Measurements from ENCODE around the gene UNC50. TPM values are rescaled to one million over a fixed set of nuclear protein-coding genes. Genes with fewer than 3 reads are reported as not detected.
"Not testable (repeated sequence)": the region's sequence is repeated elsewhere in the genome, so short reads cannot be mapped to it uniquely, and the experiment has no call there.

UNC50 gene
- polyA plus RNA-seq, 3 donors from 2014 or later: 42.1 to 73.4 (median 58.6) TPM

GRCh38 chr2:98582523-98582922, 25.9 kb upstream of the UNC50 start:
- Mint-ChIP-seq H3K4me3 (no peak overlapping the region), H3K27ac (peak overlapping the region in 1 of 6 donors; percentile 25), H3K4me1 (peaks cover 0 to 19% of the 10 kb centered on the region in 2 donors), H3K9me3 (no peaks in the 10 kb centered on the region), H3K27me3 (ENCODE audit: low read depth in 3 of 3) (peaks cover 0 to 5% (median under 1%) of the 10 kb centered on the region in 3 donors), H3K36me3 (peaks cover 7 to 45% (median 9%) of the 10 kb centered on the region in 3 donors)
- DNase-seq: no peak

DNA sequence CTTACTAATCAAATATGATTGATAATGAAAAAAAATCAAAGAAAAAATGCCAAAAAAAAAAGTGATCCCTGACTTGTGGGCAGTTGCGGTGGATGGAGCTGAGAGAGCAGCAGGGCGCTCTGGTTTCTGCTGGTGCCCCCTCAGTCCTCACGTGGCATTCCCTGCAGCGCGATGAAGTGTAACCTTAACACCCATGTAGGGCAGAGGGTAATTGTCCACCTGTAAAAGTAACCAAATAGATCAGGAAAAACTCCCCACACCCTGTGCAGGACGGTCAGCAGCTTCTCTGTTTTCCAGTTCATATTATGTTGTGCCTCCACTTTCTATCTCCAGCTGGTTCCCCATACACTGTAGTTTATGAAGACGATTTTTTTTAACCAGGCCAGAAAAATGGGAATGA, 25.1 kb upstream of the UNC50 start:
- peaks cover 3 to 45% (median 4%) of the 10 kb centered on the region in 3 donors for H3K36me3 Mint-ChIP-seq
- H3K4me3 Mint-ChIP-seq: no peak overlapping the region
- no peak for DNase-seq
- no peak overlapping the region for H3K27ac Mint-ChIP-seq
- no peaks in the 10 kb centered on the region for H3K9me3 Mint-ChIP-seq
- peaks cover 0 to 7% (median 0%) of the 10 kb centered on the region in 3 donors for H3K27me3 Mint-ChIP-seq (ENCODE audit: low read depth in 3 of 3)
- H3K4me1 Mint-ChIP-seq: peaks cover 0 to 19% of the 10 kb centered on the region in 2 donors

GRCh38 chr2:98583816-98584618, 24.4 kb upstream of the UNC50 start:
- H3K4me3 Mint-ChIP-seq: no peak overlapping the region
- peaks cover 0 to 19% of the 10 kb centered on the region in 2 donors for H3K4me1 Mint-ChIP-seq
- peaks cover 3 to 42% (median 4%) of the 10 kb centered on the region in 3 donors for H3K36me3 Mint-ChIP-seq
- H3K27me3 Mint-ChIP-seq (ENCODE audit: low read depth in 3 of 3): peaks cover 0 to 7% (median 0%) of the 10 kb centered on the region in 3 donors
- DNase-seq: no peak
- no peak overlapping the region for H3K27ac Mint-ChIP-seq
- H3K9me3 Mint-ChIP-seq: no peaks in the 10 kb centered on the region

GRCh38 chr2:98585386-98585785, 23.0 kb upstream of the UNC50 start:
- peak overlapping the region in 5 of 6 donors; percentile 13 to 71 (median 36) for H3K27ac Mint-ChIP-seq

DNA sequence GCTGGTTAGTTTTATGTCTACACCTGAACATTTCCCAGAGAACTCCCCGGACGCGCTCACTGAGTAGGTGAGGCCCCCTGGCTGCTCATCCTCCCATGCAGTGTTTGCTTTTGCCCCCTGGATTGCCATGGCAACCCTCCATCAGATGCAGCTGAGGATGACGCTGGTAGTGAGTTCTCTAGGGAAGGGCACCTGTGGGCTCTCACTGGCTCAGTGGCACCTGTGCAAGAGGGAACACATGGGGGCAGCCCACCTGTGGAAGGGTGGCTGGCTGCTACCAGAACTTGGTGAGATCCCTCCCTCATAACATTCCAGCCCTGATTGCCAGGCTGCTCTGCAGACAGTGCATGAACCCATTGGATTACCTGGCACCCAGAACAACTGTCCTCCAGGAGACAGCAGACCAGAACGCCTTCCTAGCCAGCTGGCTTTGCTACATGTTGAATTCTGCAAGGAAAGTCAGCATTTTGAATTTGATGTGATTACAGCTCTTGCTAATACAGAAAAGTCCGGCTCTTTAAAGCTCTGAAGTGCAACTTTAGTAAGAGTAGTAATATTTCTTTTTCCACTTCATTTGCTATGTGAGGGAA, 21.7 kb upstream of the UNC50 start:
- Mint-ChIP-seq H3K36me3 (peaks cover 16 to 48% (median 20%) of the 10 kb centered on the region in 3 donors), H3K9me3 (no peaks in the 10 kb centered on the region), H3K4me1 (peaks cover 0 to 16% of the 10 kb centered on the region in 2 donors), H3K27me3 (ENCODE audit: low read depth in 3 of 3) (peaks cover 0 to 4% (median 0%) of the 10 kb centered on the region in 3 donors), H3K4me3 (no peak overlapping the region), H3K27ac (peak overlapping the region in 4 of 6 donors; percentile 14 to 80 (median 35))
- no peak for DNase-seq

More at GRCh38 chr2:98585386-98585785, 23.0 kb upstream of the UNC50 start:
- peaks cover 0 to 19% of the 10 kb centered on the region in 2 donors for H3K4me1 Mint-ChIP-seq
- H3K27me3 Mint-ChIP-seq (ENCODE audit: low read depth in 3 of 3): peaks cover 0 to 5% (median 0%) of the 10 kb centered on the region in 3 donors
- DNase-seq: no peak
- H3K36me3 Mint-ChIP-seq: peaks cover 3 to 45% (median 8%) of the 10 kb centered on the region in 3 donors
- H3K4me3 Mint-ChIP-seq: no peak overlapping the region
- no peaks in the 10 kb centered on the region for H3K9me3 Mint-ChIP-seq

DNA sequence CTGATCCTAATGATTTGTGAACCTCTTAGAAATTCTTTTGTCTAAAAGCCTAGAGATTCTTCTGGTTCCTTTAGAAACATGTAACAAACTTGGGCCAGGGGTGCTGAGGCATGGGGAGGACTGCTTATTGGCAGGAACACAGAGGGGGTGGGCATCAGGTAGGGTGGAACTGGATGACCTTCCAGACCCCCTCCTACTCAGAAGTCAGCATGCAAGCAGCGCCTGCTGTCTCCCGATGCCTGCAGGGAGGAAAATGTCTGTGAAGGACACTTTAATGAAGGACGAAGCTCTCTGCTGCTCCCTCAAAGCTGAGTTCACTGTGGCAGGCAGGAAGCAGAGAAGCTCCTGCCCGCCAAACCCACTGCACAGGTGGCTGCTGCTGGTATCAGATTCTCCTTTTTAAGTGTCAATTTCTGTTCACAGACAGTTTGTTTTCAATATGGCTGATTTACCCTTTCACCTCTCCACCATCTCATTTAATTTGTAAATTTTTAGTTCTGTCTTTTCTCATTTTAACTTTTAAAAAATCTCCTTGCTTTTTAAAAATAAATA, 19.4 kb upstream of the UNC50 start:
- peak overlapping the region in 4 of 6 donors; percentile 28 to 67 (median 60) for H3K27ac Mint-ChIP-seq
- peaks cover 0 to 2% (median under 1%) of the 10 kb centered on the region in 6 donors for H3K9me3 Mint-ChIP-seq
- H3K36me3 Mint-ChIP-seq: peaks cover 26 to 60% (median 31%) of the 10 kb centered on the region in 3 donors
- H3K4me1 Mint-ChIP-seq: peaks cover 8 to 32% of the 10 kb centered on the region in 2 donors
- H3K4me3 Mint-ChIP-seq: no peak overlapping the region
- DNase-seq: no peak
- peaks cover 0 to 11% (median 8%) of the 10 kb centered on the region in 3 donors for H3K27me3 Mint-ChIP-seq (ENCODE audit: low read depth in 3 of 3)

DNA sequence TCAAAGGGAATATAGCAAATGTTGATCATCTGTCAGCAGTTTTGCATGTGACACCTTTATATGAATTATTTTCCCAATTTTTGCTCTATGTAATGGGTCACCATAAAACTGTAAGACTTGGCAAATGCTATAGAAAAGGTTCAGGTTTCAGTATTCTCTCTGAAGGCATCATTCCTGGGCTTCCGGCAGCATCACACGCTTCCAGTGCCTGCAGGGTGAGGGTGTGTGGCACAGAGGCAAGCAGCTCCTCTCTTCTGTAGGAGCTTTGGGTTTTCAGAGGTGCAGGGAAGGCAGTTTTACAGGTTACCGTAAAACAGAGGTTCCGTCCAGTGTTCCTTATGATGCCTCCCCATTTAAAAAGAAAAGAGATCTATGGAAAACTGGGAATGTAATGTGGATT, 18.9 kb upstream of the UNC50 start:
- peaks cover 0 to 11% (median 10%) of the 10 kb centered on the region in 3 donors for H3K27me3 Mint-ChIP-seq (ENCODE audit: low read depth in 3 of 3)
- H3K9me3 Mint-ChIP-seq: peaks cover 0 to 2% (median 1%) of the 10 kb centered on the region in 6 donors
- peaks cover 11 to 37% of the 10 kb centered on the region in 2 donors for H3K4me1 Mint-ChIP-seq

DNA sequence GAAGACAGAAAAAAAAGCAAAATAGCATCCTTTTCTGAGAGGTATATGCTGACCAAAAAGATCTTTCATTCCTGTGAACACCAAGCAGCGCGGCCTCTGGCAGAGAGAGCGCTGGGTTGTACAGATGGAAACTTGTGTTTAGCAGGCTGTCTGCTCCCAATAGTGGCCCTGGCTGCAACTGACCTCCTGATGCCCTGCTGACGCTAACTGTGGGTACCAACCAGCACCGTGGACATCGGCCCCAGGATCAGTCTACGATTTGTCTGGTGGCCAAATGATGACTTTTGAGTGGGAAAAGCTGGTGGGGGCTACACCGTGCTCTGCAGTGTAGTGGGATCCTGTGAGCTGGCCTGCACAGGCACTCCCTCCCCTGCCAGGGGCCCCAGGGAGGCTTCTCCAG, 15.8 kb upstream of the UNC50 start:
- Mint-ChIP-seq H3K27ac (no peak overlapping the region), H3K4me3 (no peak overlapping the region), H3K36me3 (peaks cover 25 to 51% (median 32%) of the 10 kb centered on the region in 3 donors), H3K9me3 (peaks cover 0 to 2% (median 1%) of the 10 kb centered on the region in 6 donors), H3K4me1 (peaks cover 15 to 46% of the 10 kb centered on the region in 2 donors), H3K27me3 (ENCODE audit: low read depth in 3 of 3) (peaks cover 0 to 11% (median 10%) of the 10 kb centered on the region in 3 donors)
- DNase-seq: no peak

More for the DNA sequence above, 18.9 kb upstream of the UNC50 start:
- Mint-ChIP-seq H3K27ac (peak overlapping the region in 2 of 6 donors; percentile 60 to 67), H3K36me3 (peaks cover 29 to 62% (median 33%) of the 10 kb centered on the region in 3 donors), H3K4me3 (no peak overlapping the region)
- no peak for DNase-seq

DNA sequence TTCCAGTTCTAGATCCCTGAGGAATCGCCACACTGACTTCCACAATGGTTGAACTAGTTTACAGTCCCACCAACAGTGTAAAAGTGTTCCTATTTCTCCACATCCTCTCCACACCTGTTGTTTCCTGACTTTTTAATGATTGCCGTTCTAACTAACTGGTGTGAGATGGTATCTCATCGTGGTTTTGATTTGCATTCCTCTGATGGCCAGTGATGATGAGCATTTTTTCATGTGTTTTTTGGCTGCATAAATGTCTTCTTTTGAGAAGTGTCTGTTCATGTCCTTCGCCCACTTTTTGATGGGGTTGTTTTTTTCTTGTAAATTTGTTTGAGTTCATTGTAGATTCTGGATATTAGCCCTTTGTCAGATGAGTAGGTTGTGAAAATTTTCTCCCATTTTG, 13.7 kb upstream of the UNC50 start:
- not testable (repeated sequence) for H3K4me3 Mint-ChIP-seq, DNase-seq, H3K9me3 Mint-ChIP-seq
- Mint-ChIP-seq H3K27ac (peak overlapping the region in 2 of 6 donors; percentile 12 to 80), H3K36me3 (peaks cover 25 to 46% (median 32%) of the 10 kb centered on the region in 3 donors), H3K4me1 (peaks cover 18 to 56% of the 10 kb centered on the region in 2 donors), H3K27me3 (ENCODE audit: low read depth in 3 of 3) (peaks cover 0 to 11% (median 10%) of the 10 kb centered on the region in 3 donors)

GRCh38 chr2:98598781-98599428, 9.5 kb upstream of the UNC50 start:
- H3K4me3 Mint-ChIP-seq: no peak overlapping the region
- peaks cover 0 to 7% (median 0%) of the 10 kb centered on the region in 3 donors for H3K27me3 Mint-ChIP-seq (ENCODE audit: low read depth in 3 of 3)
- H3K4me1 Mint-ChIP-seq: peaks cover 13 to 44% of the 10 kb centered on the region in 2 donors
- H3K9me3 Mint-ChIP-seq: peaks cover 0 to 2% (median under 1%) of the 10 kb centered on the region in 6 donors
- H3K27ac Mint-ChIP-seq: peak overlapping the region; percentile 25 to 80 (median 66)
- peaks cover 3 to 27% (median 9%) of the 10 kb centered on the region in 3 donors for H3K36me3 Mint-ChIP-seq
- DNase-seq: no peak

DNA sequence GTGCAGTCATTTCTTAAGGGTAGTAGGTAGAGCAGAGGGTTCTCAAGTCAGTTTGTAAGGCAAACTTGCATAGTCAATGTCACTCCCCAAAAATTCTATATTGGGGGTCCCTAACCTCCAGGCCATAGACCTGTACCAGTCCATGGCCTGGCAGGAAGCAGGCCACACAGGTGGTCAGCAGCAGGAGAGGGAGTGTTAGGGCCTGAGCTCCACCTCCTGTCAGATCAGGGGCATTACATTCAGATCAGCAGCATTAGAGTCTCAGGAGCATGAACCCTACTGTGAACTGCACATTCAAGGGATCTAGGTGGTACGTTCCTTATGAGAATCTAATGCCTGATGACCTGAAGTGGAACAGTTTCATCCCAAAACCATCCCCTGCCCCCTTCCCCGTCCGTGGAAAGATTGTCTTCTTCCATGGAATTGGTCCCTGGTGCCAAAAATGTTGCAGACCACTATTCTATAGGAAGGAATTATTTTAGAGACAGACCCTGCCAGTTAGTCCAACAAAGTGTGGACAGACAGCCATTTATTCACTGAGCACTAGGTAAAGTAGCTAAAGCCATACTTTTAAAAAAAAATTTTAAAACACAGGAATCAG, 6.8 kb upstream of the UNC50 start:
- DNase-seq: peak in 1 of 3 donors; percentile 30

DNA sequence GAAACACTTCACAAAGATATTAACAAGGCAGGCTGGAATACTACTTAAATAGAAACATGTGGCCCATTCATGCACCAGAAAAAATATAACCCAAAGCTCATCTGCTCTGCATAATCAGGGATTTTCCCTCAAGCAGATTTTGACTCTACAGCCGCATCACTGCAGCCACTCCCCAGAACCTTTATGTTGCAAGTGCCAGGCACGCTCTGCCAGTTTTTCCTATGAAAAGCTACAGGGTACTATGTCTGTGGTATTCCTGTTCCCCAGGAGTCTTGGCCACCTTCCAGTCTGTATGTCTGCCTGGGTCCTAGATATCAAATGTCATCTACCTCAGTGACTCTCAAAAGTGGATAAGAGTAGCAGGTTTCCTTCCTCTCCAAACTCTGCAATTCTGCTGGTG, 3.8 kb upstream of the UNC50 start:
- peaks cover 11 to 29% (median 21%) of the 10 kb centered on the region in 3 donors for H3K27me3 Mint-ChIP-seq (ENCODE audit: low read depth in 3 of 3)
- DNase-seq: no peak
- no peaks in the 10 kb centered on the region for H3K9me3 Mint-ChIP-seq
- H3K4me1 Mint-ChIP-seq: peaks cover 45 to 59% of the 10 kb centered on the region in 2 donors
- peak overlapping the region in 5 of 6 donors; percentile 37 to 97 (median 85) for H3K27ac Mint-ChIP-seq
- H3K36me3 Mint-ChIP-seq: peaks cover 0 to 12% (median 3%) of the 10 kb centered on the region in 3 donors
- no peak overlapping the region for H3K4me3 Mint-ChIP-seq

More for the DNA sequence above, 6.8 kb upstream of the UNC50 start:
- peaks cover 0 to 11% (median 1%) of the 10 kb centered on the region in 3 donors for H3K27me3 Mint-ChIP-seq (ENCODE audit: low read depth in 3 of 3)
- H3K4me3 Mint-ChIP-seq: no peak overlapping the region
- H3K9me3 Mint-ChIP-seq: no peaks in the 10 kb centered on the region
- H3K36me3 Mint-ChIP-seq: peaks cover 0 to 19% (median 4%) of the 10 kb centered on the region in 3 donors
- H3K27ac Mint-ChIP-seq: peak overlapping the region; percentile 46 to 72 (median 58)
- peaks cover 30 to 53% of the 10 kb centered on the region in 2 donors for H3K4me1 Mint-ChIP-seq

All from immature natural killer cell (primary cell).